NCI-H146 treated with DMSO at 0.1 percent for 48 hours (cell line): ENCODE results near the gene COL12A1.
A peak's percentile ranks its signal among the peaks of the same experiment; 100 is the strongest.

ENCODE experiments used
- DNase-seq: peaks from one replicate; lab custom pipeline; 2025; ENCODE audit not compliant: unreplicated experiment; lab: John Stamatoyannopoulos, UW

The COL12A1 gene

DNA sequence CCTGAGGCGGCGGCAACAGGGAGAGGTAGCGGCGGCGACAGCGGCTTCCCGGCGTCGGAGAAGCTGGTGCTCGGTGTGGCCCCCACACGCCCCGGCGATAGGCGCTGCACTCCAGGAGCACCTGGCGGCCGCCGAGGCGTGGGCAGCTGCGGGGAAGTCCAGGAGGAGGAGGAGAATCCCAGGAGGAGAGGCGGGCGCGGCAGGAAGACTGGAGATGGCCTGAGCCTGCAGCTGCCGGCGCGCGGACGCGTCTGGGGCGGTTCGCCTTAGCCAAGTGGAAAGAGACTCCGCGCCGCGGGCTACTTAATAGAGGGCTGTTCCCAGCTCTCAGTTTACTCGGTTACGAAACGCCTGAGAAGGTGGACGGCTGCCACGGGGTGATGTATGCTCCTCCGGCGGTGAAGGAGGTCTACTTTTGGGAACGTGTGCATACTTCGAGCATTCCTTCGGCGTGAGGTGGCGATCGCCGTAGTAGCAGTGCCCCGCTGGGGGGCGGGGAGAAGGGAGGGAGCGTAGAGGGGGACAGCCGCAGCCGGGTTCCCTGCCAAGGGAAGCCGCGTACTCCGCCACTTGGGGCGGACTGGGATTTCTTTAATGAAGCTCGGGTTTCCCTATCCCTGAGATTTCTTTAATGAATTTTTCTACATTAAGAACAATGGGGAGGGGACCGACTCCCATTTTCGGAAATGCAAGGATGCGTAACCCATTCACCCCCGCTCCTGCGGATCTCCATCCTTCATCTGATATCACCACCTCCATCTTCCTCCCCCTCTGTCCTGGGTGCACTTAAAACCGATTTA, at the start of gene COL12A1:
TSS of gene COL12A1 (minus strand) at position 278 of the 800 bp plus-strand sequence. CDS start 3,261 bp downstream, outside the sequence.
- DNase-seq = peak; percentile 7

DNA sequence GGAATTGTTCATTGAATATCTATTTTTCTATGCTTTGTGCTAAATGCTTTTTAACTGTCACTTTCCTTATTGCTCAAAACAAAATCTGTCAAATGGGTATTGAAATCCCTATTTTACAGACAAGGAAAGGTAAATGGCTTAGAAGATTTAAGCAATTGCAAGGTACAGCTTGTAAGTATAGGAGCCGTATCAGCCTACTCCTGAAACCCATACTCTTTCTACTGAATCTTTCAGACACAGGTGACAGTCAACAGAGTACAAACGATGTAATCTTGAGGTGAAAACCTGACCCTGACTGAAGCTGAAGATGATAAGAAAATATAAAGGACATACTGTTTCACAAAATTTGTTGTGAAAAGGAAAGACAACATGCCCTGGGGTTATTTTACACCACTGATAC, 44.7 kb upstream of the COL12A1 start:
- DNase-seq = no peak

DNA sequence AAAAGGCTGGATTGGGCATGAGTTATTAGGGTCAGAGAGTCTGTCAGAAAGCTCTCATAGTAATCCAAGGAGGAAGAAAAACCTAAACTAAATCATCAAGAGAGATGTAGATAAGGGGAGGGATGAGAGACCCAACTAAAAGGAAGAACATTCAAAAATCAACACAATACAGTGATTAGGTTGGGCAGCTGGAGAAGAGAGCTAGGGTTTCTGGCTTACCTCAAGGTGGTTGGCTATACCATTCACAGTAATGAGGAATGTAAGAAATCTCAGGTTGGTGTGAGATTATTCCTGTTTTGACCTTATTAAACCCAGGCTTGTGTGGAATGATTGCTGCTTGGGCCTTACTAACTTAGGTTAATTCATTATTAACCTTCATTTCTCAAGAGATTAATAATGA, 44.0 kb upstream of the COL12A1 start:
- no peak for DNase-seq

DNA sequence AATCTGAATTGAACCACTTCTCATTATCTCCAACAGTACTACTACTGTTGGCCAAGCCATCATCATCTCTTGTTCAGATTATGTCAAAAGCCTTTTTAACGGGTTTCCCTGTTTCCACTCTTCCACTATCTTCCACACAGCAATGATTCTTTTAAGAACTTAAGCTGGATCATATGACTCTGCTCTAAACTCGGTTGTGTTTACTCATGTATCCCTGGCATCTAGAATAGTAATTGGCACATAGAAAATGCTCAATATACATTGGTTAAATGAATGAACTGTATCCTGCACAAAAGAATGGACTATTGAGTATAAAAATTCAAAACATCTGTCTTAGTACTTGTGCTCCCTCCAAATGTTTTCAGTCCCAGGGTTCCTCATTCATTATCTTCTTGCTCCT, 40.5 kb upstream of the COL12A1 start:
- no peak for DNase-seq

DNA sequence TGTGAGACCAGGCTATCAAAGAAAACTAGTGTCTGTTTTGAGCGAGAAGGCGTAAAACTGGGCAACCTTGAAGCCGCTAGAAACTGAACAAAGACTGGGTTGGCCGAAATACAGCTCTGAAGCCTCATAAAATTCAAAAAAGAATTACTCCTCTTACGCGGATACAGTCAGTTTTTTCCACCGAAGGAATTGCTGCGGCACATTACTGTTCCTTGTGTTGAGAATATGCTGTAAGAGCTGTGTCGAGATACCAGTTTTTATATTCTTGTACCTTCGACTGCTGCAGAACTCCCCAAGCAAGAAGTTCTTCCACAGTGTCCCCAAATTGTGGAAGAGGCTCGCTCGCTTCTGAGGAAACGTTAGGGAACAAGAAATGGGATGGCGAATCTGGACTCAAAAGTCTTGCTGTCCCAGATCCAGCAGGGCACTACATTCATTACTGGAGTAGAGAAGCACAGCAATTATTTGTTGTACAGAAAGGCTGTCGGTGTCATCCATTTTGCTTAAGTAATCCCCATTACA, 38.3 kb upstream of the COL12A1 start:
- no peak for DNase-seq

DNA sequence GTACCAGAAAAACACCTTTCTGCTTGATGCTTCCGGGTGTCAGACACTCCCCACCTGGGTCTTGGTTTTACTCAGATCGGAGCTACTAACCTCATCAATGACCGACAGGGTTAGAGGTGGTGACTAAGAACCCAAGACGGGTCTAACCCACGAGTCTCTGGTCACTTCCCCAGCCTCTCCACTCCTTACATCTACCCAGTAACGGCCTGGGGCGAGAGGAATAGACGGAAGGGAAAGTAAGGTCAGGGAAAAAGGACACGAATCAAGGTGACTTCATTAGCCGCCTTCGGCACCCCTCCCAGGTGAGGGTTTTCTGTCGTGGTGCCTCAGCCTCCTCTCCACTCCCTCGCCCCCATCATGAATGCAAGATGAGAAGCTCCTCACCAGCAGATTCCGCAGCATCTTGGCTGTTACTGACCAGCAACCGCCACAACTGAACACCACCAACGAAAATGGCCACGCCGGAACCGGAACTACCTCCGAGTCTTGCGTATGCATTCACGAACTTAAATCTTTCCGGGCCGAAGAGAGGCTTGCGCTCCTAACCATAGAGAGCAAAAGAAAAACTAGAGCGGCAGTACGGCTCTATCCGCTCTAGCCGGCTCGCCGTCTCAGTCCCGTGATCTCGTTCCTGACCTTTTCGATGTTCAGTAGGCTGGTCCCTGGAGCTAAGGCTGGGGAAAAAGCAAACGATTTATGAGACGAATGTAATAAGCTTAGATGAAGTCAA, 37.6 kb upstream of the COL12A1 start, which contains the start of gene COX7A2:
TSS of gene COX7A2 (minus strand) at position 469 of the 730 bp plus-strand sequence. CDS start at position 402, 67 bp downstream.
- DNase-seq = peak; percentile 99

DNA sequence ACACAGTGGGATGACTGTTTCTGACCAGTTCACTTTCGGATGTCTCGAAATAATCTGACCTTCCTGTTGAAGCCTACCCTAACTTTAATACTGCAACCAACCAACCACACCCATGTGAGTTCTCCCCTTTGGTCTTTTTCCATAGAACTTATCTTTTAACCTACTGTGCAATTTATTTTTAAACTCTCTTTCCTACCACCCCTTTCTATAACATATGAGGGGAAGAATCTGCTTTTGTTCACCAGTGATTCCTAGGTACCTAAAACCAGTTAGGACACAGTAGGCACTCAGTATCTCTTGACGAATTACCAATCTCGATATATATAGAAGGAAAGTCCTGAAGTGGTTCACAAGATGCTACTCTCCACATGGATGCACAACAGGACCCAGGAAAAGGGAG, 30.8 kb upstream of the COL12A1 start:
- DNase-seq = no peak

DNA sequence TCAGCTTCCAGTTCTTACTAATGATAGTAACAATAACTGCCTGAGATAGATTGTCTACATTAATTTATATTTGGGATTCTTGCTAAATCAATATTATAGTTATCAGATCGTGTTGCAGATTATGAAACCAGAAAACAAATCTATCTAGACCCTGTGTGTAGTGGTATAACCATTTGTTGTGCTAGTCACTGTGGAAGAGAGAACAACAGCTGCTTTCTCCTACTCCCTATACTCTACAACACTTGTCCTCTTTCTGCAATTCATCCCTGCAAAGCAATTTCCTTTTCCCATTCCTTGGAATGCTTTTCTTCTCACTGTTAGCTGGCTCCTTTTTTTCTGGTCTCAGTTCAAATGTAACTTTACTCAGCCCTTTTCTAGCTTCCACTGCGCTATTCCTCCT, 29.4 kb upstream of the COL12A1 start:
- no peak for DNase-seq

DNA sequence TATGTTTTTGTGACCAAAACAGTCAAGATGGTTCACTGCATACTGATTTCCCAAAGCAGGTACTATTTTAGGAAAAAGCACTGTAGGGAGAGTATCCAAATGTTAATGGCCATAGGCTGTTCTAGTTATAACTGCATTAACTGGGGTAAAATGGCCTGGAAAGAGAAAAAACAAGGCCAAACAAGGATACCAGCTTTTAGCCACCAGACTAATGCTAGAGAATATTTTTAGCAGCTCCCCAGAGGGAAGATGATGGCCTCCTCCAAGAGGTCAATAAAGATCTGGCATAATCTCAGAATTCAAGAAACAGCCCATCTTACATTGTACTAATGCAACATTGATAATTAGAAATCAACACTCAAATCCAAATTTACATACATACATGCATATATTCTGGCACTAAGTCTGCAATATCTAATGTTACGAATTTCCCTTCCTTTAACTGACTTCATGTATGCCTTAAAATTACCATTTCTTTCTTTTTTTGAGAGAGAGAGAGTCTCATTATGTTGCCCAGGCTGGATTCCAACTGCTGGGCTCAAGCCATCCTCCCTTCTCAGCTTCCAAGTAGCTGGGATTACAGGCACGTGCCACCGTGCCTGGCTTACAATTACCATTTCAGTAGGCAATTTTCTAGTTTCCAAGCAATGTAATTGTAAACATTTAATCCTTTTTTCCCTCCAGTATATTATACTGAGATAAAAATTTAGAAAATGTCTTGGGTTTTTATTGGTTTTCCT, 28.4 kb upstream of the COL12A1 start:
- no peak for DNase-seq

DNA sequence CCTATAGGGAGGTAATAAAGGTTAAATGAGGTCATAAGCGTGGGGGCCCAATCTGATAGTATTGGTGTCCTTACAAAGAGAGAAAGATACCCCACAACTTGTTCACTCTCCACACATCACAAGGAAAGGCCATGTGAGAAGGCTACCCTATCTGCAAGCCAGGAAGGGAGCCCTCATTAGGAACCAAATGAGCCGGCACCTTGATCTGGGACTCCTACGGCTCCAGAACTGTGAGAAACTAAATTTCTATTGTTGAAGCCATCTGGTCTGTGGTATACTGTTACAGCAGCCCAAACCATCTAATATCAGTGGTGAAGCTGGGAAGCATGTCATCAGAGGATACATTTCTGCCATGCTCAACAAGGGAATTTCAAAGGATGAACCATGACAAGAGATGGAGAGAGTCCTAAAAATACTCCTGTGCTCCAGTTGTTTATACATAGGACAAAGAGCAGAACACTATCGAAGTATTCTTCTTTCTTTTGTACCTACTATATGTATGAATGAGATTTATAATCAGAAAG, 27.3 kb upstream of the COL12A1 start:
- no peak for DNase-seq

DNA sequence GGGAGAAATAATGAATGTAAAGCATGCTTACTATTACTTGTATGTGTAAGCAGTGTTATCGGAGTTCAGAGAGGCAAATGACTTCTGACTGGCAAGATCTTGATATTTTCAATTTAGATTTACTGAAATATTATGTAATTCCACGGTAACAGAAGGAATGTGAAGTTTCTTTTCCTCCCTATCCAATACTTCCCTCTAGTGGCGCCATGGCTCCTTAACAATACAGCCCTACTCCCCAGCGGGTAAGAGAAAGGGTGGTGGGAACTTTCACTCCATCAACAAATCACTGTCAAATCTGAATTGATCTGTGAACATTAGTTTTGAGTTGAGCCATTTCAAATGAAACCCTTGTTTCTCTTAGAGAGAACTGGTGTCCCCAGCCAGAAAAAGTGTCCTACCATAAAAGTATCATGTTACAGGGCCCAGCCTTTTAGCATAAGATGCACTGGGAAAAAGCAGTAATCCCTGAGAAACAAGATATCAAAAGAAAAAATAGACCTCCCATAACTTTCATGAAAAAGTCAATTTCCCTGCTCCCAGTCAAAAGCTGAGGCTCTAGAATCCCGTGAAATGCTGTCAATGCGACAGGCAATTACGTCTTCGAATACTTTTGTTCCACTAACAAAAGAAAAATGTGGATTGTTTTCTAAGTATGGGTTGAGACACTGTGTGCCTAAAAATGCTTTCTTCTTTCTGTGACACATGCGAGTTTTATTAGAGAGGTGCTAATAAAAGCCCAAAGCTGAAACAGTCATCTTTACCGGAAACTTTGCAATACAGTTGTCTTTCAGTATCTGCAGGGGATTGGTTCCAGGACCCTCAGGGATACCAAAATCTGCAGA, 24.9 kb upstream of the COL12A1 start:
- DNase-seq = peak; percentile 52

DNA sequence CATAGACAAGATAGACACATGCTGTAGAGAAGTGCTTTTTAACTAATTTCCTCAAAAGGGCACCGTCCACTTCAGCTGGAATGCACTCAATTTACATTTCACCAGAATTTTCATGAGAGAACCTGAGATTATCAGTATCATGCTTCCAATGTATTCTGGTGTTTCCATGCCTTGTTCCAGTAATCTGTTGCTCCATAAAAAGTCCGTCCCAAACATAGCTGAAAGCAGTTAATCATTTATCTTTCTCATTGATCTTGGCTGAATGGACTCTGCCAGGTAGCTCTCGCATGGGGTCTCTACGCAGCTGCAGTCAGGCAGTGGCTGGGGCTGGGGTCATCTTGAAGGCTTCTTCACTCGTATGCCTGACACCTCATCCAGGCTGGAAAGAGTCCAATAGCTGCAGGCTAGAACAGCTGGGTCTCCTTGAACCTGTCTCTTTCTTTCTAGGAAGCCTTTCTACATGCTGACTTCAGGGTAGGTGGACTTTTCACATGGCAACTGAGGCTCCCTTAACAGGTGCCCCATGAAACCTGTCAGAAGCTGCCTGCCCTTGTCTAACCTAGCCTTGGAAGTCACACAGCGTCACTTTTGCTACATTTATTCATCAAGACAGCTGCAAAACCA, 18.6 kb upstream of the COL12A1 start:
- no peak for DNase-seq

DNA sequence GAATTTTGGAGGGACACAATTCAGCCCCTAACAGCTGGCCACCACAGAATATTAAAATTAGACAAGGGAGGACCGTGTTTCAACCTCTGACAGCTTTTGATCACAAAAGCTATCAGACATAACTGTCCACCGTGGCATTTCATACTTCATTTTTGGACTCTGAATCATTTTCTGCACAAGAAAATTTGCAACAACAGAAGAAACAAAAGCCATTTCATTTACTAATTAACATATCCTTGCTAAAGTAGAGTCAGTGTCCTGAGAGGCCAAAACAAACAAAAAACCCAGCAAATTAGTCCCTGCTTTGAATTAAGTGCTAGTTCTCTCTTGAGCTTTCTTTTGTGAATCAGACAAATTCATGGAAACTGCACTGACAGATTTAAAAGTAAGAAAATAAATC, 17.6 kb upstream of the COL12A1 start:
- no peak for DNase-seq

DNA sequence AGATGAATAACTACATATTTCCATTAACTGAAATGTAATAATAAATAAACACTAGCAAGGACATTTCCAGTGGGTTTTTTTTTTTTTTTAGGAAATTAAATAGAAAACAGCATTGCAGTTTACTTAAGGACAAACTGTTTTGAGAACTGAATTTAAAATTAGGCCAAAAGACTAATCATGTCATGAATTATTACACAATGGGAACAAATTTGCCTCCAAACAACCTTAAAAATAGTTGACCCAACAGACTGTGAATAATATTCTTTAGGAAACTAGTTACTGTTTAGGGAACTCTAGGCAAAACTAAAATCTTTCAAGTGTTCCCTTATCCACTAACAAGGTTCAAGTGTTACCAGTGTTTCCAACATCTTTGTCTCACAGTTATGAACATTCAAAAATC, 16.4 kb upstream of the COL12A1 start:
- no peak for DNase-seq

DNA sequence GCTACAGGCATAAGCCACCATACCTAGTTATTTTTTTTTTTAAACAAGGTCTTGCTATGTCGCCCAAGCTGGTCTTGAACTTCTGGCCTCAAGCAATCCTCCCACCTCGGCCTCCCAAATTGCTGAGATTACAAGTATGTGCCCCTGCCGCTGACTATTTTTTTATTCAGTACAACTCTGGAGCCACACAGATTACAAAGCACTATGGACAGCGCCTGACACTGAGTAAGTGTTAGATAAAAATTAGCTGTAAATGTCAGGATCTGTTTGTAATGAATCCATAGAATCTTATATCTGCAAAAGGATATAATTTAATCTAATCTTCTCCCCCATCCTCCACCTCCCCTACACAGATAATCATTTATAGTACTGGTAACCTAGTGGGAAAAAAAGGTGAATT, 15.3 kb upstream of the COL12A1 start:
- DNase-seq = no peak

DNA sequence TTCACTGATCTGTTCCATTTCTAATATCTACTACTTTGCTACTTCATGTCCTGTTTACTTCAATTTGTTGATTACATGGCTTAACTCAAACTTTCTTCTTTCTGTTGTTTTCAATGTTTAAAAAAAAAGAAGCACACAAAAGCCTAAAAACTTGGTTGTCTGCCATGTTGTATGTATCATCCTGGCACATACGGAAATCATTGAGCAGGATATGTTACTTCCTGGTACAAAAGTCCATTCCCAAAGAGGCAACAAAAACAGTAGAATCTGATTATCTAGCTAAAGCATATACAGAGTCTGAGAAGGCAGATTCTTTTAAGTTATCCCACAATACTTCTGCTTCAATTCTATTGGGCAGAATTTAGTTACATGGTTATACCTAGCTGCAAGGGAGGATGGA, 14.5 kb upstream of the COL12A1 start:
- no peak for DNase-seq

DNA sequence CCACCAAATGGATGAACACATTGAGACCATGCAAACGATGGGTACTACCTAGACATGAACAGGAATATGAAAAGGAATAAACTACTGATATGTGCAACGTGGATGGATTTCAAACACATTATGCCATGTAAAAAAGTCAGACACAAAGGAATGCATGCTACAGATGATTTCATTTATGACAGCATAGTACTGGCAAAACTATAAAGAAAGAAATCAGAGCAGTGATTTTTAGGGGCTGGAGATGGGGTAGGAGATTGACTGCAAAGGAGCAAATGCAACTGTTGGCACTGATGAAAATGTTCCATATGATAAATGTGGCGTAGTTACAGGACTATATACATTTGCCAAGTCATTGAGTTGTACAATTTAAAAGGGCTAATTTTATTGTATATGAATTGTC, 13.4 kb upstream of the COL12A1 start:
- no peak for DNase-seq

DNA sequence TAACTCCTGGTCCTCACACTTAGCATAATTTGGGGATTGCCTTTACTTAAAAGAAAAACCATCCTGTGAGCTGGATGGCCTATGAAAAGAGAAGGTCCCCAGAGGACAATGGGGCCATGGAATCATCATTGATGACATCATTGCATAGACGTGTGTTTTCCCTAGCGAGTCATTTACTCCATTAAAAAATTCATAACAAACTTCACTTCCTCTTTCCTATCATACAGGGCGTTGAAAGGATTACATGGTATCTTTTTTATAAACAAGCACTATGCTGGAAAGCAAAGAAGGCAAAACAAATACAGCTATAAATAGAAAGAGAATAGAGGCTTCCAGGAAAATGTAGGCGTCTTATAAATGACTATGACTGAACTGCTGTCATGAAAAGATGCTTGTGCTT, 11.3 kb upstream of the COL12A1 start:
- no peak for DNase-seq

DNA sequence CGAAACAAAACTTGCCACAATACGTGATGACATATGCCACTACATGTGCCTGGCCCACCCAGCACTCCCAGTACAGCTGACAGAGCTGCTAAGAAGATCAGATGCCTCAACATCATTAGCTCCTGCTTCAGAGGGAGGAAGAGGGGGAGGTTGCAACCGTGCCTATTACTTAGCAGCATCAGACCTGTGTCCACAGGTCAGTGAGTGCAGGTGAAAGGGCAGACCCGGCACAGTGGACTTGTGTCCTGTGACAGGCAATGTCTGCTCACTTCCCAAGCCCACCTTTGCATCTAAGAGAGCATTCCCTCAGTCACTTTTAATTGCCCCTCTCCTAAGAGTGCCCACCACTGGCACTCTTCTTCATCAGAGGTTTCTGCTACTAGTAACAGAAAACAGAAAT, 9.4 kb upstream of the COL12A1 start:
- DNase-seq = no peak

DNA sequence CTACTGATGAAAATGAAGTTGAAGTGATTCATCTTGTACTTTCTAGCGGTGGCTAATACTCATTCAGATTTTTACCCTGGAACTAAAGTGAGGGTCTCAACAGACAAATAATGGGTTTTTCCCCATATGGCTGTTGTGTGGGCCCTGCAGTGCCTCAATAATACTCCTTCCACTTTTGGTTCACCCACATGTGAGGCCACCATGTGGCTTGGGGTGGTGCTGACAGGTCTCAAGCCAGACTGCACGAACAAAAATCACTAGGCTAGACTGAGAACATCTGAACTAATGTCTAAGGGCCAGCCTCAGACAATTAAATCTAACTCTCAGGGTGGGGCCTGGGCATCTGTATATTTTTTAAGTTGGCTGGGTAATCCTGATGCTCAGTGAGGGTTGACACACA, 7.9 kb upstream of the COL12A1 start:
- DNase-seq = no peak
